ENCODE data around the gene UNK.

UNK gene

GRCh38 chr17:75774471-75774990 is 10.1 kb upstream of the UNK start:
- DNase-seq: no peak

- no peak for DNase-seq
Measured at GRCh38 chr17:75774991-75775668, 9.5 kb upstream of the UNK start.

GRCh38 chr17:75776386-75777295 is 8.0 kb upstream of the UNK start:
- DNase-seq: peak; percentile 22

- no peak for DNase-seq
Measured at GRCh38 chr17:75777296-75777922, 7.2 kb upstream of the UNK start.

GRCh38 chr17:75778066-75778860 is 6.3 kb upstream of the UNK start:
- peak; percentile 47 for DNase-seq

GRCh38 chr17:75778861-75779249 is 5.8 kb upstream of the UNK start:
- no peak for DNase-seq

GRCh38 chr17:75779250-75779986 is 5.2 kb upstream of the UNK start:
- DNase-seq: peak; percentile 95

GRCh38 chr17:75779987-75780889 is 4.4 kb upstream of the UNK start:
- no peak for DNase-seq

GRCh38 chr17:75783069-75783783 is 1.4 kb upstream of the UNK start:
- no peak for DNase-seq

- no peak for DNase-seq
Measured at GRCh38 chr17:75783803-75784472, 668 bp upstream of the UNK start.

GRCh38 chr17:75785016-75785890 is 647 bp downstream of the UNK start:
- DNase-seq: peak; percentile 90

- DNase-seq: no peak
Measured at GRCh38 chr17:75791254-75791653, 6.6 kb downstream of the UNK start.

GRCh38 chr17:75793460-75793859 is 8.9 kb downstream of the UNK start:
- DNase-seq: no peak

GRCh38 chr17:75795820-75796607 is 11.4 kb downstream of the UNK start:
- no peak for DNase-seq

GRCh38 chr17:75799402-75799801 is 14.8 kb downstream of the UNK start:
- no peak for DNase-seq

- DNase-seq: no peak
Measured at GRCh38 chr17:75803883-75804282, 19.3 kb downstream of the UNK start.

- DNase-seq: no peak
Measured at GRCh38 chr17:75806822-75807500, 22.4 kb downstream of the UNK start.
